Psoas muscle (tissue), 8 donors: ENCODE data around the gene TLCD3B. TPM values are rescaled to one million over a fixed set of nuclear protein-coding genes. Genes with fewer than 3 reads are reported as not detected.

Experiments
- ATAC-seq, 4 donors: fragments of 200-7000 bp; cut with Tn5 transposase; one replicate each; pipeline ENCODE4 v1.9.1; 2020; ENCODE audit warnings: moderate library complexity in 3 of 4, mild to moderate bottlenecking in 2 of 4
- DNase-seq, 2 donors: peaks; one replicate each; pipeline ENCODE4 v3.0.0-alpha.2; 2020
- H3K27ac ChIP-seq: fragments of 200-600 bp; one replicate; pipeline ENCODE4 v1.8.0; 2022
- H3K27me3 ChIP-seq, 3 donors: fragments of 200-600 bp in 1 of 3; one replicate each; pipeline versions ENCODE4 v1.6.1 to v1.8.0; 2013 to 2022; ENCODE audit warnings: low read length in 2 of 3, mild to moderate bottlenecking in 2 of 3, moderate library complexity in 1 of 3; ENCODE audit not compliant: insufficient read depth in 3 of 3
- H3K36me3 ChIP-seq, 2 donors: fragments of 200-600 bp in 1 of 2; one replicate each; pipeline versions ENCODE4 v1.6.1 to v1.8.0; 2013 to 2022; ENCODE audit warnings: low read depth in 1 of 2, mild to moderate bottlenecking in 1 of 2, moderate library complexity in 1 of 2; ENCODE audit not compliant: insufficient read depth in 1 of 2
- H3K4me1 ChIP-seq: fragments of 200-600 bp; one replicate; pipeline ENCODE4 v1.8.0; 2022
- H3K4me3 ChIP-seq: fragments of 200-600 bp; one replicate; pipeline ENCODE4 v1.8.0; 2022; ENCODE audit warnings: mild to moderate bottlenecking
- H3K9me3 ChIP-seq: fragments of 200-600 bp; one replicate; pipeline ENCODE4 v1.8.0; 2022
- WGBS, 3 donors: extraction: QIAGEN DNeasy Blood & Tissue Kit; methylation state at CpG; one replicate each; pipeline versions ENCODE4 v1.1.6 to v1.1.7; 2013; 5-methylcytosine and 5-hydroxymethylcytosine counted together
- intact Hi-C, 2 donors: fragments of 100-400 bp; cut with DNase I; formaldehyde crosslinking; loops; one replicate each; pipeline versions ENCODE4 v1.11.0 to v1.14.2; 2022
- polyA plus RNA-seq, 3 donors: library from polyadenylated mRNA; stranded (reverse); fragments of 200-250 nt; gene quantifications; one replicate each; pipeline ENCODE4 v1.2.3, GENCODE V29; 2013
- total RNA-seq, 4 donors: library from RNA; stranded (reverse); fragmentation: NEBNext Ultra II Directional in 2 of 4; extraction: Animal tissue kit (Norgen Biotek cat#: 25700) in 2 of 4; gene quantifications; one replicate each; pipeline versions ENCODE4 v1.2.1 to v1.2.4, GENCODE V29; 2021 to 2023
- TF ChIP-seq, protein P1 (sequence below): fragments of 200-600 bp; IDR thresholded peaks from one replicate; pipeline ENCODE4 v1.8.0; 2022; ENCODE audit warnings: antibody characterized with exemption
- donor health status: healthy with polysubstance abuse.
- donor health status: DM: no; HTN: no; CAD: no; lungs with moderate emphysema.
- donor health status: Bipolar disorder and iron deficiency.
- donor health status: healthy.
- donor health status: DM: yes; HTN: yes; CAD: no.
- donor health status: DM: no; HTN: no; CAD: no.
- donor health status: DM: no; HTN: no; CAD: no.
- donor health status: DM: yes; HTN: yes; CAD: no.

Gene TLCD3B
- total and polyA plus RNA-seq, 7 donors: 0.13 to 1.9 (median 0.22) TPM

DNA sequence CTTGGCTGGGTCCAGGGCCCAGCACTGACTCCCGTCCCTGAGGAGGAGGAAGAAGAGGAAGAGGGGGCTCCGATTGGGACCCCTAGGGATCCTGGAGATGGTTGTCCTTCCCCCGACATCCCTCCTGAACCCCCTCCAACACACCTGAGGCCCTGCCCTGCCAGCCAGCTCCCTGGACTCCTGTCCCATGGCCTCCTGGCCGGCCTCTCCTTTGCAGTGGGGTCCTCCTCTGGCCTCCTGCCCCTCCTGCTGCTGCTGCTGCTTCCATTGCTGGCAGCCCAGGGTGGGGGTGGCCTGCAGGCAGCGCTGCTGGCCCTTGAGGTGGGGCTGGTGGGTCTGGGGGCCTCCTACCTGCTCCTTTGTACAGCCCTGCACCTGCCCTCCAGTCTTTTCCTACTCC, 44.1 kb downstream of the TLCD3B start:
- peak in 1 of 4 donors; percentile 14 for ATAC-seq

DNA sequence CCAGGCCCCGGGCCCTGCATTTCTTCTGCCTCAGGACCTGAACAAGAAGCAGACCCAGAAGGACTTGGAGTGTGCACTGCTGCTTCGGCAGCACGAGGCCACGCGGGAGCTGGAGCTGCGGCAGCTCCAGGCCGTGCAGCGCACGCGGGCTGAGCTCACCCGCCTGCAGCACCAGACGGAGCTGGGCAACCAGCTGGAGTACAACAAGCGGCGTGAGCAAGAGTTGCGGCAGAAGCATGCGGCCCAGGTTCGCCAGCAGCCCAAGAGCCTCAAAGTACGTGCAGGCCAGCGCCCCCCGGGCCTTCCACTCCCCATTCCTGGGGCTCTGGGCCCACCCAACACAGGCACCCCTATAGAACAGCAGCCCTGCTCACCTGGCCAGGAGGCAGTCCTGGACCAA, 44.8 kb downstream of the TLCD3B start:
- Histone ChIP-seq H3K4me1 (no peaks in the 10 kb centered on the region), H3K36me3 (peaks cover 16 to 100% of the 10 kb centered on the region in 2 donors), H3K27ac (no peak overlapping the region), H3K9me3 (no peaks in the 10 kb centered on the region), H3K27me3 (no peaks in the 10 kb centered on the region), H3K4me3 (no peak overlapping the region)
- ATAC-seq (no peak), DNase-seq (no peak)
- TF ChIP-seq, protein P1, sequence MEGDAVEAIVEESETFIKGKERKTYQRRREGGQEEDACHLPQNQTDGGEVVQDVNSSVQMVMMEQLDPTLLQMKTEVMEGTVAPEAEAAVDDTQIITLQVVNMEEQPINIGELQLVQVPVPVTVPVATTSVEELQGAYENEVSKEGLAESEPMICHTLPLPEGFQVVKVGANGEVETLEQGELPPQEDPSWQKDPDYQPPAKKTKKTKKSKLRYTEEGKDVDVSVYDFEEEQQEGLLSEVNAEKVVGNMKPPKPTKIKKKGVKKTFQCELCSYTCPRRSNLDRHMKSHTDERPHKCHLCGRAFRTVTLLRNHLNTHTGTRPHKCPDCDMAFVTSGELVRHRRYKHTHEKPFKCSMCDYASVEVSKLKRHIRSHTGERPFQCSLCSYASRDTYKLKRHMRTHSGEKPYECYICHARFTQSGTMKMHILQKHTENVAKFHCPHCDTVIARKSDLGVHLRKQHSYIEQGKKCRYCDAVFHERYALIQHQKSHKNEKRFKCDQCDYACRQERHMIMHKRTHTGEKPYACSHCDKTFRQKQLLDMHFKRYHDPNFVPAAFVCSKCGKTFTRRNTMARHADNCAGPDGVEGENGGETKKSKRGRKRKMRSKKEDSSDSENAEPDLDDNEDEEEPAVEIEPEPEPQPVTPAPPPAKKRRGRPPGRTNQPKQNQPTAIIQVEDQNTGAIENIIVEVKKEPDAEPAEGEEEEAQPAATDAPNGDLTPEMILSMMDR: no peak
- intact Hi-C loops: no loop called here
- 93% methylated on average over 20 of the region's 20 CpGs for WGBS, 3 donors

More for the DNA sequence above, 44.1 kb downstream of the TLCD3B start:
- Histone ChIP-seq H3K4me1 (no peaks in the 10 kb centered on the region), H3K27me3 (no peaks in the 10 kb centered on the region), H3K27ac (no peak overlapping the region), H3K4me3 (no peak overlapping the region), H3K9me3 (no peaks in the 10 kb centered on the region), H3K36me3 (peaks cover 17 to 100% of the 10 kb centered on the region in 2 donors)
- no peak for DNase-seq
- TF ChIP-seq, protein P1: no peak
- intact Hi-C loops: no loop called here
- 84 to 100% (median 94%) methylated on average over 2 to 5 of the region's 5 CpGs for WGBS, 3 donors

DNA sequence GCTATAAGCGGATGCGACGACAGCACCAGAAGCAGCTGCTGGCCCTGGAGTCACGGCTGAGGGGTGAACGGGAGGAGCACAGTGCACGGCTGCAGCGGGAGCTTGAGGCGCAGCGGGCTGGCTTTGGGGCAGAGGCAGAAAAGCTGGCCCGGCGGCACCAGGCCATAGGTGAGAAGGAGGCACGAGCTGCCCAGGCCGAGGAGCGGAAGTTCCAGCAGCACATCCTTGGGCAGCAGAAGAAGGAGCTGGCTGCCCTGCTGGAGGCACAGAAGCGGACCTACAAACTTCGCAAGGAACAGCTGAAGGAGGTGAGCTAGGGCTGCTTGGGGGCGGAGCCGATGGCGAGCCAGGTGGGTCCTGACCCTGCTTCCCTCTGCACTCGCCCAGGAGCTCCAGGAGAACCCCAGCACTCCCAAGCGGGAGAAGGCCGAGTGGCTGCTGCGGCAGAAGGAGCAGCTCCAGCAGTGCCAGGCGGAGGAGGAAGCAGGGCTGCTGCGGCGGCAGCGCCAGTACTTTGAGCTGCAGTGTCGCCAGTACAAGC, 45.7 kb downstream of the TLCD3B start:
- DNase-seq (no peak), ATAC-seq (peak in 1 of 4 donors; percentile 13)
- Histone ChIP-seq H3K27ac (no peak overlapping the region), H3K4me1 (no peaks in the 10 kb centered on the region), H3K27me3 (no peaks in the 10 kb centered on the region), H3K36me3 (peaks cover 17 to 100% of the 10 kb centered on the region in 2 donors), H3K9me3 (no peaks in the 10 kb centered on the region), H3K4me3 (no peak overlapping the region)
- TF ChIP-seq, protein P1: no peak
- intact Hi-C loops: no loop called here
- 93% methylated on average over 27 to 28 of the region's 28 CpGs for WGBS, 3 donors

DNA sequence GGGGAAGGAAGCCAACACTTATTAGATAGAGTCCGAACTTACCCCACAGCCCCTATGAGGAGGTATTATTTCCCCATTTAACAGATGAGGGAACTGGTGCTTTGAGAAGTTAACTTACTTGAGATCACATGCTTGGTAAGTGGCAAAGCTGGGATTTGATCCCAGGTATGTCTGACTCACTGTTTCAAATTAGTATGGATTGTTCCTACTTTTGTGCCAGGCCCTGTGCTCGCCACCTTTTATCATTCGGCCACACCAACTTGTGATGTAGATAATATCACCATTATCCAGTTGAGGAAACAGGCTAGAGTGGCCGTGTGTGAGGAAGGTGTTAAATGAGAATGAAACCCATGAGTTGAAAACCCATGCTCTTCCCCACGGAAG, 46.3 kb downstream of the TLCD3B start:
- intact Hi-C loops: loop anchor here in 1 of 2 donors (1.0 kb wide), 1 partner anchor 9 kb away; no protein-coding TSS in a partner anchor
- Histone ChIP-seq H3K27me3 (no peaks in the 10 kb centered on the region), H3K4me1 (no peaks in the 10 kb centered on the region), H3K27ac (no peak overlapping the region), H3K9me3 (no peaks in the 10 kb centered on the region), H3K36me3 (peaks cover 20 to 100% of the 10 kb centered on the region in 2 donors), H3K4me3 (no peak overlapping the region)
- WGBS, 3 donors: 68 to 82% (median 69%) methylated on average over 5 of the region's 5 CpGs
- TF ChIP-seq, protein P1: no peak
- ATAC-seq (peak in 2 of 4 donors; percentile 58 to 63), DNase-seq (no peak)
